ENCODE results near the gene GAS7.

DNA sequence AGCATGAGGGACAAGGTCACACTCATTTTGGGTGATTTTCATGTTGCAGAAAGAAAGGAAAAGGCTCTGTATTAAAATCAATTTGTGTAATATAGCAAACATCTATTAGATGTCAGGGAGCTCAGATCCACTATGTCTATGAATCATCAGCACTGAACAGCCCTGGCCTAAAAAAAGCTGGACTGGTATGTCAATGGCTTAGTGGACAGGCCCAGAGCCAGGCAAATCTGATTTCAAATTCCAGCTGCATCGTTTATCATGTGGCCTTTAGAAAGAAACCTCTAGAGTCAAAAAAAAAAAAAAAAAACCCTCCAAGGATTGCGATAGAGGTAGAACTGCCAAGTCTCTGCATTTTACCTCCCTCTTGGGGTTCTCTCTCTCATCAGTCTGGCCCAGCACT is 5.4 kb downstream of the GAS7 start:
- TF ChIP-seq, protein P1, sequence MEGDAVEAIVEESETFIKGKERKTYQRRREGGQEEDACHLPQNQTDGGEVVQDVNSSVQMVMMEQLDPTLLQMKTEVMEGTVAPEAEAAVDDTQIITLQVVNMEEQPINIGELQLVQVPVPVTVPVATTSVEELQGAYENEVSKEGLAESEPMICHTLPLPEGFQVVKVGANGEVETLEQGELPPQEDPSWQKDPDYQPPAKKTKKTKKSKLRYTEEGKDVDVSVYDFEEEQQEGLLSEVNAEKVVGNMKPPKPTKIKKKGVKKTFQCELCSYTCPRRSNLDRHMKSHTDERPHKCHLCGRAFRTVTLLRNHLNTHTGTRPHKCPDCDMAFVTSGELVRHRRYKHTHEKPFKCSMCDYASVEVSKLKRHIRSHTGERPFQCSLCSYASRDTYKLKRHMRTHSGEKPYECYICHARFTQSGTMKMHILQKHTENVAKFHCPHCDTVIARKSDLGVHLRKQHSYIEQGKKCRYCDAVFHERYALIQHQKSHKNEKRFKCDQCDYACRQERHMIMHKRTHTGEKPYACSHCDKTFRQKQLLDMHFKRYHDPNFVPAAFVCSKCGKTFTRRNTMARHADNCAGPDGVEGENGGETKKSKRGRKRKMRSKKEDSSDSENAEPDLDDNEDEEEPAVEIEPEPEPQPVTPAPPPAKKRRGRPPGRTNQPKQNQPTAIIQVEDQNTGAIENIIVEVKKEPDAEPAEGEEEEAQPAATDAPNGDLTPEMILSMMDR (IDR thresholded peaks at IDR 0.05), result no peak
- no peak for TF ChIP-seq POLR2A (IDR thresholded peaks at IDR 0.05)

All from gastroesophageal sphincter (tissue), 3 donors.